Measurements from ENCODE around the gene POLE3. TPM values are rescaled to one million over a fixed set of nuclear protein-coding genes. Genes with fewer than 3 reads are reported as not detected.

POLE3 gene
- polyA plus RNA-seq, 1 donor from 2014 or later = 83.2 TPM

- Mint-ChIP-seq H3K9me3 (no peaks in the 10 kb centered on the region), H3K36me3 (peaks cover 5% of the 10 kb centered on the region), H3K4me3 (no peak overlapping the region), H3K27me3 (no peaks in the 10 kb centered on the region), H3K27ac (no peak overlapping the region), H3K4me1 (no peaks in the 10 kb centered on the region)
Observed at GRCh38 chr9:113359385-113359784, 51.1 kb downstream of the POLE3 start.

Other genes starting within 250 kb of the POLE3 start
- 16.8 TPM for gene FKBP15, start 189.4 kb downstream of the POLE3 start, polyA plus RNA-seq
- gene SLC31A1, start 189.1 kb downstream of the POLE3 start, polyA plus RNA-seq = 1.9 TPM
- gene CDC26, start 135.1 kb downstream of the POLE3 start, polyA plus RNA-seq = 135 TPM
- gene PRPF4, start 135.0 kb downstream of the POLE3 start, polyA plus RNA-seq = 23.4 TPM
- gene RNF183, start 107.3 kb downstream of the POLE3 start, polyA plus RNA-seq = not detected
- gene WDR31, start 70.4 kb downstream of the POLE3 start, polyA plus RNA-seq = 0.13 TPM
- gene BSPRY, start 61.1 kb downstream of the POLE3 start, polyA plus RNA-seq = 1.3 TPM
- 48.0 TPM for gene HDHD3, start 33.7 kb downstream of the POLE3 start, polyA plus RNA-seq
- 19.9 TPM for gene ALAD, start 9.4 kb downstream of the POLE3 start, polyA plus RNA-seq
- not detected for gene C9orf43, start 72 bp upstream of the POLE3 start, polyA plus RNA-seq
- gene RGS3, start 53.1 kb upstream of the POLE3 start, polyA plus RNA-seq = 16.2 TPM

All from IgD-negative memory B cell (primary cell).